WTC11 (cell line): ENCODE measurements around the gene NPLOC4. TPM values are rescaled to one million over a fixed set of nuclear protein-coding genes. Genes with fewer than 3 reads are reported as not detected.
A peak's percentile ranks its signal among the peaks of the same experiment; 100 is the strongest.
"Not testable (repeated sequence)": the region's sequence is repeated elsewhere in the genome, so short reads cannot be mapped to it uniquely, and the experiment has no call there.

Experiments used
- ATAC-seq: fragments of 200-7000 bp; cut with Tn5 transposase; 2 replicates; pipeline ENCODE4 v1.10.0; 2021; ENCODE audit warnings: mild to moderate bottlenecking, moderate library complexity
- CTCF ChIA-PET: fragments of 300-600 bp; sonication (Branson Sonifier 250); formaldehyde crosslinking; loops from one replicate; lab custom pipeline; 2021; ENCODE audit warnings: antibody characterized with exemption; lab: Charles Lee
- POLR2A ChIA-PET: fragments of 350-600 bp; sonication (Branson Sonifier 250); formaldehyde crosslinking; loops from one replicate; lab custom pipeline; 2021; ENCODE audit warnings: antibody characterized with exemption; lab: Charles Lee
- DNase-seq: peaks from one replicate; pipeline ENCODE4 v3.0.0; 2021; ENCODE audit warnings: low spot score
- H3K27ac Mint-ChIP-seq: 2 replicates; pipeline ENCODE4 v1.8.0; 2021; ENCODE audit warnings: mixed read lengths
- H3K27me3 Mint-ChIP-seq: 2 replicates; pipeline ENCODE4 v1.8.0; 2021; ENCODE audit warnings: low read depth, mild to moderate bottlenecking, moderate library complexity, mixed read lengths
- H3K36me3 Mint-ChIP-seq: 2 replicates; pipeline ENCODE4 v1.8.0; 2021; ENCODE audit warnings: mixed read lengths
- H3K4me1 Mint-ChIP-seq: 2 replicates; pipeline ENCODE4 v1.8.0; 2022; ENCODE audit warnings: mixed read lengths
- H3K4me3 Mint-ChIP-seq: 2 replicates; pipeline ENCODE4 v1.8.0; 2021; ENCODE audit warnings: mild to moderate bottlenecking, moderate library complexity, mixed read lengths
- H3K9me3 Mint-ChIP-seq: 2 replicates; pipeline ENCODE4 v1.8.0; 2021; ENCODE audit warnings: mixed read lengths
- CREB1 ChIP-seq: sonication (generic); formaldehyde crosslinking; IDR thresholded peaks from 2 replicates; pipeline ENCODE4 v1.8.0; 2023; ENCODE audit warnings: mild to moderate bottlenecking, missing genetic modification reagents
- CTCF ChIP-seq: fragments of 200-600 bp; IDR thresholded peaks from 2 replicates; pipeline ENCODE4 v1.8.0; 2022; ENCODE audit warnings: antibody characterized with exemption
- FOXJ3 ChIP-seq: sonication (generic); formaldehyde crosslinking; IDR thresholded peaks from 2 replicates; pipeline ENCODE4 v1.9.0; 2021; ENCODE audit warnings: missing genetic modification reagents, mild to moderate bottlenecking, borderline replicate concordance
- FOXP4 ChIP-seq: sonication (generic); formaldehyde crosslinking; IDR thresholded peaks from 2 replicates; pipeline ENCODE4 v1.8.0; 2022; ENCODE audit warnings: mild to moderate bottlenecking, missing genetic modification reagents
- HMGXB4 ChIP-seq: sonication (generic); formaldehyde crosslinking; IDR thresholded peaks from 2 replicates; pipeline ENCODE4 v1.8.1; 2023; ENCODE audit warnings: mild to moderate bottlenecking, moderate library complexity, missing genetic modification reagents
- JAZF1 ChIP-seq: fragments of 250-450 bp; sonication (Bioruptor Pico); IDR thresholded peaks from 2 replicates; pipeline ENCODE4 v1.9.0; 2021; ENCODE audit warnings: moderate library complexity, mild to moderate bottlenecking, inconsistent platforms
- NFATC4 ChIP-seq: fragments of 250-450 bp; sonication (Bioruptor Pico); IDR thresholded peaks from 2 replicates; pipeline ENCODE4 v1.9.0; 2021; ENCODE audit warnings: mild to moderate bottlenecking
- NFYB ChIP-seq: sonication (generic); formaldehyde crosslinking; conservative IDR thresholded peaks from 2 replicates; pipeline ENCODE4 v1.8.0; 2022; ENCODE audit warnings: low read depth, missing genetic modification reagents
- STAT6 ChIP-seq: sonication (generic); formaldehyde crosslinking; conservative IDR thresholded peaks from 2 replicates; pipeline ENCODE4 v1.8.1; 2023; ENCODE audit warnings: mild to moderate bottlenecking, low read depth, missing genetic modification reagents, moderate library complexity
- TCF7 ChIP-seq: sonication (generic); formaldehyde crosslinking; IDR thresholded peaks from 2 replicates; pipeline ENCODE4 v1.8.0; 2022; ENCODE audit warnings: mild to moderate bottlenecking, low read depth, missing genetic modification reagents, moderate library complexity
- total RNA-seq: library from RNA; stranded (reverse); gene quantifications from 3 replicates; pipeline ENCODE4 v1.2.3, GENCODE V29; 2021
- TF ChIP-seq, protein P1 (sequence below): fragments of 250-450 bp; sonication (Bioruptor Pico); IDR thresholded peaks from 2 replicates; pipeline ENCODE4 v1.9.0; 2021; ENCODE audit warnings: moderate library complexity, mild to moderate bottlenecking, inconsistent platforms, borderline replicate concordance

NPLOC4 gene
- total RNA-seq, 1 experiment from 2014 or later: 83.5 TPM

DNA sequence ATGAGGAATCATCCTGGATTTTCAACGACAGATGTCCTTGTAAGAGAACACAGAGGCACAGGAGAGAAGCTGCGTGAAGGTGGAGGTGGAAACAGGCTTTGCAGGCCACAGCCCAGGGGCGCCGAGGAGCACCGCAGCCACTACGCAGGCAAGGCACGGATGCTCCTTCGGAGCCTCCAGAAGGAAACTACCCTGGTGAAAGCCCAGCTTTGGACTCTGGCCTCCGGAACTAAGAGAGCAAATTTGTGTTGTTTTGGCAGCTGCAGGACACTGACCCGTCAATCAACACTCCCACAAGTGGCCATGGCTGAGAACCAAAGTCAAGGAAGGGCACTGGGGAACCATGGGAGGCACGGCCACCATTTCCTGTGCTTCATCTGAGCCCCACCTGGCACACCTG lies 43.2 kb upstream of the NPLOC4 start:
- ChIA-PET CTCF (interaction anchor here (0.8 kb wide), 1 partner anchor 22 kb away, joined by 3 read pairs; the partner anchor contains the start of gene MRPL12), POLR2A (interaction anchor here (1.4 kb wide), 1 partner anchor 23 kb away, joined by 3 read pairs; the partner anchor contains the start of gene MRPL12)
- TF ChIP-seq HMGXB4 (CRISPR knock-in tag): no peak
- TF ChIP-seq JAZF1 (CRISPR knock-in tag): no peak
- Mint-ChIP-seq H3K27ac (no peak overlapping the region; the same call in 1 of the 2 replicates), H3K36me3 (peaks cover 5% of the 10 kb centered on the region), H3K4me1 (peaks cover 12% of the 10 kb centered on the region), H3K27me3 (no peaks in the 10 kb centered on the region; the same call in 1 of the 2 replicates), H3K4me3 (no peak overlapping the region), H3K9me3 (no peaks in the 10 kb centered on the region)
- no peak for ATAC-seq
- no peak for DNase-seq

- no peaks in the 10 kb centered on the region for H3K9me3 Mint-ChIP-seq
- DNase-seq: no peak
- no peak overlapping the region for H3K27ac Mint-ChIP-seq
- peaks cover 28% of the 10 kb centered on the region for H3K36me3 Mint-ChIP-seq
- no peaks in the 10 kb centered on the region for H3K4me1 Mint-ChIP-seq
- ATAC-seq: no peak
- no peak overlapping the region for H3K4me3 Mint-ChIP-seq
- H3K27me3 Mint-ChIP-seq: no peaks in the 10 kb centered on the region
- POLR2A ChIA-PET: no interaction called here
- CTCF ChIA-PET: interaction anchor here (1.2 to 1.6 kb wide), 3 partner anchors 10 to 26 kb away, joined by 5 to 6 read pairs (median 5); partner anchors contain the start of genes CCDC137, MRPL12 and OXLD1
- no peak for TF ChIP-seq TCF7 (CRISPR knock-in tag)
- no peak for TF ChIP-seq NFYB (CRISPR knock-in tag)
- TF ChIP-seq STAT6 (CRISPR knock-in tag): no peak
- no peak for TF ChIP-seq FOXP4 (CRISPR knock-in tag)
- TF ChIP-seq CREB1: no peak
- TF ChIP-seq, protein P1, sequence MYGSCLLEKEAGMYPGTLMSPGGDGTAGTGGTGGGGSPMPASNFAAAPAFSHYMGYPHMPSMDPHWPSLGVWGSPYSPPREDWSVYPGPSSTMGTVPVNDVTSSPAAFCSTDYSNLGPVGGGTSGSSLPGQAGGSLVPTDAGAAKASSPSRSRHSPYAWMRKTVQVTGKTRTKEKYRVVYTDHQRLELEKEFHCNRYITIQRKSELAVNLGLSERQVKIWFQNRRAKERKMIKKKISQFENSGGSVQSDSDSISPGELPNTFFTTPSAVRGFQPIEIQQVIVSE (CRISPR knock-in tag): no peak
- TF ChIP-seq FOXJ3 (CRISPR knock-in tag): no peak
- no peak for TF ChIP-seq NFATC4 (CRISPR knock-in tag)
- TF ChIP-seq, all 79 proteins: peak for 0
These were observed 40.0 kb upstream of the NPLOC4 start for GRCh38 chr17:81676906-81677305.

DNA sequence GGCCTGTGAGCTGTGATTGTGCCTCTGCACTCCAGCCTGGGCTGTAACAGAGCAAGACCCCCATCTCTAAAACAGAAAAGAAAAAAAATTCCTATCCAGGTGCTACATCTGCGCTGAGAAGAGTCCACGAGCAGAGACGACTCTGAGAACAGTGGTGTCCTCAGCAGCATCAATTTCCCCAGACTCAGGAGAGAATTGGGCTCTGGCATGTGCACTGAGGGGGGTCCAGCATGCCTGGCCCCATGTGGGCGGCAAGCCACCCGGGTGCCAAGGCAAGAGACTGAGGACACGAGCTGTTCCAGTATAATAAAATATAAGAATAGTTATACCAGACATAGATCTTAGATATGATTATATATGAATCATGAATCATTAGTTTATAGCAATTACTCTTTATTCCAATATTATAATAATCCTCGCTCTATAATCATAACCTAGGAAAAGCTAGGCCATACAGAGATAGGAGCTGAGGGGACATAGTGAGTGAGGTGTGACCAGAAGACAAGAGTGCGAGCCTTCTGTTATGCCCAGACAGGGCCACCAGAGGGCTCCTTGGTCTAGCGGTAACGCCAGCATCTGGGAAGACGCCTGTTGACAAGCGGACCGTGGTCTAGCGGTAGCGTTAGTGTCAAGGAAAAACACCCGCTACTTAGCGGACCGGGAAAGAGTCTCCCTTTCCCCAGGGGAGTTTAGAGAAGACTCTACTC lies 38.8 kb upstream of the NPLOC4 start:
- H3K36me3 Mint-ChIP-seq: peaks cover 33% of the 10 kb centered on the region
- H3K4me1 Mint-ChIP-seq, H3K9me3 Mint-ChIP-seq, H3K27me3 Mint-ChIP-seq, ATAC-seq, H3K4me3 Mint-ChIP-seq, H3K27ac Mint-ChIP-seq, POLR2A ChIA-PET: not testable (repeated sequence)
- DNase-seq: peak; percentile 51
- CTCF ChIA-PET: interaction anchor here (0.6 to 1.9 kb wide), 10 partner anchors 9 to 1306 kb away, joined by 3 to 9 read pairs (median 5); partner anchors contain the start of genes ARL16, CCDC137, HGS and MRPL12
- 0 out of 2 replicates have a peak, but pooled peaks have one; percentile 11 for TF ChIP-seq CTCF
